ENCODE data around the gene TEX13B.

DNA sequence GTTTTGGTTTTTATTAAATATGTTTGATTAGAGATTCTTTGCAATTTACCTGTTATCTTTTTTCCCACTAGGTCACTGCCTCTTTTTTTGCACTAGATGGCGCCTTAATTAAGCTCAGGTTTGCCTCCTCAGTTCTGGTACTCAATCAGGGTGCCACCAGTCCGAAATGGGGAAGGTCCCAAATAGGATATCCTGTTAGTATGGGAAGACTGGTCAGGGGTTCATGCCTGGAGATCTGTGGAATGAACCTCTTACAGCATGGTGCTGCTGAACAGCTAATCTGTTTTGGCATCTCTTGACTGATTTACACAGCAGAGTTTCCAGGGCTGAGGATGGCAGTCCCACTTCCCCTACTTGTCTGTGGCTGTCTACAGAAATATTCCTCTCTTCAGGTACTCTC lies 38.5 kb upstream of the TEX13B start:
- TF ChIP-seq, protein P1, sequence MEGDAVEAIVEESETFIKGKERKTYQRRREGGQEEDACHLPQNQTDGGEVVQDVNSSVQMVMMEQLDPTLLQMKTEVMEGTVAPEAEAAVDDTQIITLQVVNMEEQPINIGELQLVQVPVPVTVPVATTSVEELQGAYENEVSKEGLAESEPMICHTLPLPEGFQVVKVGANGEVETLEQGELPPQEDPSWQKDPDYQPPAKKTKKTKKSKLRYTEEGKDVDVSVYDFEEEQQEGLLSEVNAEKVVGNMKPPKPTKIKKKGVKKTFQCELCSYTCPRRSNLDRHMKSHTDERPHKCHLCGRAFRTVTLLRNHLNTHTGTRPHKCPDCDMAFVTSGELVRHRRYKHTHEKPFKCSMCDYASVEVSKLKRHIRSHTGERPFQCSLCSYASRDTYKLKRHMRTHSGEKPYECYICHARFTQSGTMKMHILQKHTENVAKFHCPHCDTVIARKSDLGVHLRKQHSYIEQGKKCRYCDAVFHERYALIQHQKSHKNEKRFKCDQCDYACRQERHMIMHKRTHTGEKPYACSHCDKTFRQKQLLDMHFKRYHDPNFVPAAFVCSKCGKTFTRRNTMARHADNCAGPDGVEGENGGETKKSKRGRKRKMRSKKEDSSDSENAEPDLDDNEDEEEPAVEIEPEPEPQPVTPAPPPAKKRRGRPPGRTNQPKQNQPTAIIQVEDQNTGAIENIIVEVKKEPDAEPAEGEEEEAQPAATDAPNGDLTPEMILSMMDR (IDR thresholded peaks at IDR 0.05), result peak in 3 of 4 experiments; percentile 26 to 53 (median 36)
- no peak for TF ChIP-seq POLR2A (IDR thresholded peaks at IDR 0.05)
